Gastrocnemius medialis (tissue), 4 donors: ENCODE measurements around the gene FBXL14. TPM values are rescaled to one million over a fixed set of nuclear protein-coding genes. Genes with fewer than 3 reads are reported as not detected.

Experiments used
- ATAC-seq, 2 donors: fragments of 150-250 bp; one replicate each; pipeline ENCODE4 v1.9.1; 2016
- DNase-seq, 2 donors: peaks; one replicate each; pipeline ENCODE4 v3.0.0-alpha.2; 2019
- H3K27ac ChIP-seq, 4 donors: fragments of 200-600 bp; sonication (generic); 1 replicate in 1 of 4; 2 replicates in 3 of 4; pipeline ENCODE4 v1.5.1; 2016 to 2018; ENCODE audit warnings: mild to moderate bottlenecking in 2 of 4, moderate library complexity in 1 of 4
- H3K27me3 ChIP-seq, 3 donors: fragments of 200-600 bp; sonication (generic) in 2 of 3; 1 replicate in 1 of 3; 2 replicates in 2 of 3; pipeline versions ENCODE4 v1.5.1 to v1.6.0; 2016 to 2019; ENCODE audit warnings: mild to moderate bottlenecking in 1 of 3, moderate library complexity in 1 of 3
- H3K36me3 ChIP-seq, 2 donors: fragments of 200-600 bp; sonication (generic) in 1 of 2; one replicate each; pipeline ENCODE4 v1.5.1; 2017 to 2018
- H3K4me1 ChIP-seq, 2 donors: fragments of 200-600 bp; sonication (generic) in 1 of 2; one replicate each; pipeline ENCODE4 v1.5.1; 2016 to 2017; ENCODE audit warnings: mild to moderate bottlenecking in 2 of 2
- H3K4me3 ChIP-seq, 4 donors: fragments of 200-600 bp; sonication (generic) in 3 of 4; 1 replicate in 1 of 4; 2 replicates in 3 of 4; pipeline ENCODE4 v1.5.1; 2016 to 2019; ENCODE audit warnings: mild to moderate bottlenecking in 2 of 4
- H3K9me3 ChIP-seq, 3 donors: fragments of 200-600 bp; sonication (generic) in 2 of 3; 1 replicate in 1 of 3; 2 replicates in 2 of 3; pipeline ENCODE4 v1.5.1; 2016 to 2019
- CTCF ChIP-seq, 5 experiments: fragments of 450-650 bp in 3 of 5; fragments of 200-600 bp in 2 of 5; sonication (generic) in 2 of 5; IDR thresholded peaks in 4 of 5; conservative IDR thresholded peaks in 1 of 5; 1 replicate in 4 of 5; 2 replicates in 1 of 5; pipeline ENCODE4 v1.5.1; 2016 to 2019; ENCODE audit warnings: antibody characterized with exemption in 5 of 5, mild to moderate bottlenecking in 3 of 5, moderate library complexity in 3 of 5
- POLR2A ChIP-seq, 2 donors: fragments of 450-650 bp; IDR thresholded peaks; one replicate each; pipeline ENCODE4 v1.6.1; 2017; ENCODE audit warnings: antibody characterized with exemption in 2 of 2, mild to moderate bottlenecking in 2 of 2, moderate library complexity in 2 of 2
- in situ Hi-C, 4 donors: fragments of 200-750 bp; cut with MboI; loops; one replicate each; pipeline versions ENCODE4 v1.15.0 to v1.8.0; 2017; ENCODE audit warnings: low sequenced_read_pairs in 4 of 4
- intact Hi-C: fragments of 100-400 bp; cut with DNase I; formaldehyde crosslinking; loops from one replicate; pipeline ENCODE4 v1.15.1; 2023; ENCODE audit warnings: low total_unique reads
- total RNA-seq, 4 donors: library from RNA; depleted of rRNA; stranded (reverse); fragments of >200 nt; gene quantifications; one replicate each; pipeline versions ENCODE4 v1.1.0 to v1.2.3, GENCODE V29; 2016

The FBXL14 gene
- total RNA-seq, 4 donors from 2014 or later, result 5.8 to 11.5 (median 7.4) TPM

GRCh38 chr12:1579651-1580435 lies 14.5 kb downstream of the FBXL14 start:
- Histone ChIP-seq H3K27me3 (no peaks in the 10 kb centered on the region), H3K4me3 (no peak overlapping the region), H3K36me3 (no peaks in the 10 kb centered on the region), H3K4me1 (peaks cover 5 to 13% of the 10 kb centered on the region in 2 donors), H3K9me3 (no peaks in the 10 kb centered on the region), H3K27ac (no peak overlapping the region)
- in situ Hi-C loops (loop anchor here (5.0 to 25.0 kb wide), 4 partner anchors 293 to 1018 kb away; partner anchors contain the start of gene ERC1 (in 2 of the 4)), intact Hi-C loops (loop anchor here (5.0 kb wide), 1 partner anchor 628 kb away; no protein-coding TSS in a partner anchor)
- DNase-seq (no peak), ATAC-seq (no peak)
- TF ChIP-seq POLR2A (IDR thresholded peaks at IDR 0.05), result no peak
- TF ChIP-seq CTCF (IDR thresholded peaks at IDR 0.05 in 4 of 5, conservative IDR thresholded peaks at IDR 0.05 in 1 of 5), result no peak

- Histone ChIP-seq H3K36me3 (no peaks in the 10 kb centered on the region), H3K27ac (no peak overlapping the region), H3K4me1 (peaks cover 3 to 4% of the 10 kb centered on the region in 2 donors), H3K4me3 (no peak overlapping the region), H3K27me3 (no peaks in the 10 kb centered on the region), H3K9me3 (no peaks in the 10 kb centered on the region)
- DNase-seq (no peak), ATAC-seq (no peak)
- TF ChIP-seq POLR2A (IDR thresholded peaks at IDR 0.05) (no peak), CTCF (IDR thresholded peaks at IDR 0.05 in 4 of 5, conservative IDR thresholded peaks at IDR 0.05 in 1 of 5) (no peak)
- in situ Hi-C loops (loop anchor here (5.0 to 25.0 kb wide), 4 partner anchors 289 to 1014 kb away; partner anchors contain the start of gene ERC1 (in 2 of the 4)), intact Hi-C loops (no loop called here)
Observed at GRCh38 chr12:1576410-1577241, 17.8 kb downstream of the FBXL14 start.

GRCh38 chr12:1575408-1576401 lies 18.7 kb downstream of the FBXL14 start:
- in situ Hi-C loops, result loop anchor here (5.0 to 25.0 kb wide), 4 partner anchors 288 to 1013 kb away; partner anchors contain the start of gene ERC1 (in 2 of the 4)
- intact Hi-C loops, result no loop called here

More at GRCh38 chr12:1575408-1576401, 18.7 kb downstream of the FBXL14 start:
- Histone ChIP-seq H3K4me3 (no peak overlapping the region), H3K4me1 (peaks cover 3 to 4% of the 10 kb centered on the region in 2 donors), H3K27ac (no peak overlapping the region), H3K9me3 (no peaks in the 10 kb centered on the region), H3K36me3 (no peaks in the 10 kb centered on the region), H3K27me3 (no peaks in the 10 kb centered on the region)
- DNase-seq (no peak), ATAC-seq (no peak)
- TF ChIP-seq CTCF (IDR thresholded peaks at IDR 0.05 in 4 of 5, conservative IDR thresholded peaks at IDR 0.05 in 1 of 5) (no peak), POLR2A (IDR thresholded peaks at IDR 0.05) (no peak)
